Endothelial cell of umbilical vein (primary cell): ENCODE data around the gene MED12L. TPM values are rescaled to one million over a fixed set of nuclear protein-coding genes. Genes with fewer than 3 reads are reported as not detected.

Experiments
- BruUV-seq: library from RNA; stranded (reverse); fragments of 400-500 nt; replicated peaks from 2 replicates; lab custom pipeline; 2021; lab: Mats Ljungman, UMichigan
- CTCF ChIA-PET: fragments of 300-600, 350-600 bp; sonication (Branson Sonifier 250); formaldehyde crosslinking; loops from one replicate; lab custom pipeline; 2021; ENCODE audit warnings: antibody characterized with exemption, inconsistent platforms; lab: Charles Lee
- POLR2A ChIA-PET: fragments of 300-600, 350-600 bp; sonication (Branson Sonifier 250); formaldehyde crosslinking; loops from one replicate; lab custom pipeline; 2021; ENCODE audit warnings: antibody characterized with exemption, inconsistent platforms; lab: Charles Lee
- DNase-seq: peaks from one replicate; pipeline ENCODE4 v3.0.0-alpha.2; 2011; ENCODE audit warnings: low read depth, low spot score
- FAIRE-seq: peaks from 2 replicates; lab custom pipeline; 2011; peaks lifted over from hg19 to GRCh38; lab: Jason Lieb, UNC
- H2AFZ ChIP-seq: 2 replicates; pipeline ENCODE4 v1.6.0; 2012; ENCODE audit warnings: low read depth, low read length, control low read depth, inconsistent platforms
- H3K27ac ChIP-seq: 2 replicates; pipeline ENCODE4 v1.5.1; 2011; ENCODE audit warnings: low read depth, mild to moderate bottlenecking, control low read depth, low read length, moderate library complexity; ENCODE audit not compliant: insufficient read depth
- H3K27me3 ChIP-seq, 2 experiments: 2 replicates each; pipeline versions ENCODE4 v1.6.0 to v1.6.1; 2011; ENCODE audit warnings: low read length in 2 of 2, mixed read lengths in 1 of 2; ENCODE audit not compliant: control insufficient read depth in 2 of 2, insufficient read depth in 2 of 2
- H3K36me3 ChIP-seq, 2 experiments: 2 replicates in 1 of 2; 3 replicates in 1 of 2; pipeline ENCODE4 v1.5.1; 2011; ENCODE audit warnings: low read length in 2 of 2, mild to moderate bottlenecking in 1 of 2, moderate library complexity in 1 of 2; ENCODE audit not compliant: control insufficient read depth in 2 of 2, insufficient read depth in 2 of 2; ENCODE audit errors: extremely low read depth in 1 of 2
- H3K4me1 ChIP-seq: 3 replicates; pipeline ENCODE4 v1.5.1; 2011; ENCODE audit warnings: mild to moderate bottlenecking, low read length; ENCODE audit not compliant: control insufficient read depth, insufficient read depth; ENCODE audit errors: extremely low read depth
- H3K4me2 ChIP-seq: 2 replicates; pipeline ENCODE4 v1.6.1; 2011; ENCODE audit warnings: low read length, control low read depth, mixed read lengths; ENCODE audit not compliant: insufficient read depth
- H3K4me3 ChIP-seq, 3 experiments: fragments of 200-600 bp in 1 of 3; sonication (generic), shearing (Covaris generic) in 1 of 3; replicated peaks in 1 of 3; 2 replicates each; pipeline ENCODE4 v1.5.1; 2011 to 2016; ENCODE audit warnings: control low read depth in 3 of 3, low read length in 3 of 3, mild to moderate bottlenecking in 2 of 3, inconsistent platforms in 1 of 3, low read depth in 1 of 3, moderate library complexity in 1 of 3; ENCODE audit not compliant: insufficient read depth in 1 of 3
- H3K79me2 ChIP-seq: 2 replicates; pipeline ENCODE4 v1.6.0; 2012; ENCODE audit warnings: low read length, inconsistent platforms; ENCODE audit not compliant: control insufficient read depth, insufficient read depth
- H3K9ac ChIP-seq: replicated peaks from 2 replicates; pipeline ENCODE3; 2011; ENCODE audit warnings: low read length, control low read depth; ENCODE audit not compliant: insufficient read depth; ENCODE audit errors: extremely low read depth
- H3K9me1 ChIP-seq: replicated peaks from 3 replicates; pipeline ENCODE4 v1.6.0; 2011; ENCODE audit warnings: mild to moderate bottlenecking, low read length; ENCODE audit not compliant: control insufficient read depth, insufficient read depth; ENCODE audit errors: extremely low read depth
- H3K9me3 ChIP-seq: replicated peaks from 2 replicates; pipeline ENCODE4 v1.5.1; 2012; ENCODE audit warnings: low read length, inconsistent platforms; ENCODE audit not compliant: control insufficient read depth, insufficient read depth
- H4K20me1 ChIP-seq: replicated peaks from 2 replicates; pipeline ENCODE3; 2011; ENCODE audit warnings: mild to moderate bottlenecking, low read length; ENCODE audit not compliant: control insufficient read depth, insufficient read depth; ENCODE audit errors: extremely low read depth
- EZH2 ChIP-seq: IDR thresholded peaks from 2 replicates; pipeline ENCODE4 v1.6.1; 2012; ENCODE audit warnings: borderline replicate concordance, low read depth, mild to moderate bottlenecking, moderate library complexity, low read length, inconsistent platforms; ENCODE audit not compliant: severe bottlenecking
- FOS ChIP-seq: IDR thresholded peaks from 2 replicates; pipeline ENCODE4 v1.6.1; 2011; ENCODE audit warnings: mild to moderate bottlenecking, low read length, moderate library complexity, borderline replicate concordance; ENCODE audit not compliant: insufficient read depth
- GATA2 ChIP-seq: IDR thresholded peaks from 2 replicates; pipeline ENCODE4 v1.7.0; 2011; ENCODE audit warnings: low read depth, mild to moderate bottlenecking, moderate library complexity, mixed read lengths, low read length; ENCODE audit not compliant: insufficient read length, insufficient read depth
- JUN ChIP-seq: IDR thresholded peaks from 2 replicates; pipeline ENCODE4 v1.6.1; 2011; ENCODE audit warnings: borderline replicate concordance, low read depth; ENCODE audit not compliant: insufficient read length, insufficient read depth
- MAX ChIP-seq: IDR thresholded peaks from 2 replicates; pipeline ENCODE4 v1.6.1; 2011; ENCODE audit not compliant: insufficient read depth, insufficient read length
- MYC ChIP-seq: IDR thresholded peaks from one replicate; pipeline ENCODE4 v1.6.1; 2011; ENCODE audit warnings: mild to moderate bottlenecking, low read depth, low read length
- POLR2A ChIP-seq: IDR thresholded peaks from 2 replicates; pipeline ENCODE4 v1.6.1; 2012; ENCODE audit warnings: low read depth, mild to moderate bottlenecking, control low read depth, low read length
- POLR2AphosphoS5 ChIP-seq: IDR thresholded peaks from 2 replicates; pipeline ENCODE4 v1.6.1; 2012; ENCODE audit warnings: low read depth, mild to moderate bottlenecking, control low read depth, low read length, moderate library complexity; ENCODE audit not compliant: insufficient read depth
- dilution Hi-C: fragments of 300-500 bp; cut with MboI; formaldehyde crosslinking; loops from one replicate; pipeline ENCODE4 v1.15.0; 2019; ENCODE audit warnings: low sequenced_read_pairs; ENCODE audit not compliant: extremely low pct_ligation_motif_present
- intact Hi-C: fragments of 100-400 bp; cut with micrococcal nuclease; formaldehyde crosslinking; loops from one replicate; pipeline ENCODE4 v1.10.0; 2022
- polyA plus RNA-seq, 4 experiments: library from polyadenylated mRNA; depleted of rRNA in 3 of 4; stranded (reverse) in 3 of 4; unstranded in 1 of 4; fragments of >200 nt; gene quantifications; 2 replicates each; pipeline versions ENCODE4 v1.2.1 to v1.2.3, GENCODE V29; 2011 to 2012; ENCODE audit warnings: missing spikeins in 1 of 4
- total RNA-seq: library from RNA; stranded (reverse); gene quantifications from 2 replicates; pipeline ENCODE4 v1.2.3, GENCODE V29; 2021
- TF ChIP-seq, protein P1 (sequence below), 2 donors: IDR thresholded peaks; 1 replicate in 1 of 2; 2 replicates in 1 of 2; pipeline ENCODE4 v1.5.1; 2011; ENCODE audit warnings: low read length in 2 of 2, mild to moderate bottlenecking in 2 of 2, moderate library complexity in 2 of 2, control low read depth in 1 of 2, inconsistent platforms in 1 of 2, low read depth in 1 of 2; ENCODE audit not compliant: insufficient read depth in 1 of 2; ENCODE audit errors: extremely low read depth in 1 of 2

The MED12L gene
- total and polyA plus RNA-seq, 2 donors (not counting 3 experiments of a cell fraction or from before 2014, with no cell fraction given) = 0.03 to 0.27 TPM

GRCh38 chr3:151119188-151119587, 33.7 kb downstream of the MED12L start:
- FAIRE-seq = no peak
- no peak for DNase-seq
- Histone ChIP-seq H3K9me3 (no peaks in the 10 kb centered on the region), H3K9me1 (no peaks in the 10 kb centered on the region), H3K9ac (no peak overlapping the region), H3K36me3 (no peaks in the 10 kb centered on the region), H3K4me1 (no peaks in the 10 kb centered on the region), H3K79me2 (no peaks in the 10 kb centered on the region), H2AFZ (no peak overlapping the region), H4K20me1 (no peaks in the 10 kb centered on the region), H3K27ac (no peak overlapping the region), H3K27me3 (no peaks in the 10 kb centered on the region), H3K4me3 (no peak overlapping the region), H3K4me2 (no peak overlapping the region)
- dilution Hi-C loops = no loop called here
- BruUV-seq = no TSS peak
- ChIA-PET CTCF (no interaction called here), POLR2A (no interaction called here)
- intact Hi-C loops = no loop called here
- TF ChIP-seq JUN (no peak), EZH2 (no peak), POLR2A (no peak), POLR2AphosphoS5 (no peak), MYC (no peak), FOS (no peak), GATA2 (no peak), MAX (no peak)
- TF ChIP-seq, protein P1, sequence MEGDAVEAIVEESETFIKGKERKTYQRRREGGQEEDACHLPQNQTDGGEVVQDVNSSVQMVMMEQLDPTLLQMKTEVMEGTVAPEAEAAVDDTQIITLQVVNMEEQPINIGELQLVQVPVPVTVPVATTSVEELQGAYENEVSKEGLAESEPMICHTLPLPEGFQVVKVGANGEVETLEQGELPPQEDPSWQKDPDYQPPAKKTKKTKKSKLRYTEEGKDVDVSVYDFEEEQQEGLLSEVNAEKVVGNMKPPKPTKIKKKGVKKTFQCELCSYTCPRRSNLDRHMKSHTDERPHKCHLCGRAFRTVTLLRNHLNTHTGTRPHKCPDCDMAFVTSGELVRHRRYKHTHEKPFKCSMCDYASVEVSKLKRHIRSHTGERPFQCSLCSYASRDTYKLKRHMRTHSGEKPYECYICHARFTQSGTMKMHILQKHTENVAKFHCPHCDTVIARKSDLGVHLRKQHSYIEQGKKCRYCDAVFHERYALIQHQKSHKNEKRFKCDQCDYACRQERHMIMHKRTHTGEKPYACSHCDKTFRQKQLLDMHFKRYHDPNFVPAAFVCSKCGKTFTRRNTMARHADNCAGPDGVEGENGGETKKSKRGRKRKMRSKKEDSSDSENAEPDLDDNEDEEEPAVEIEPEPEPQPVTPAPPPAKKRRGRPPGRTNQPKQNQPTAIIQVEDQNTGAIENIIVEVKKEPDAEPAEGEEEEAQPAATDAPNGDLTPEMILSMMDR (IDR thresholded peaks at IDR 0.05; ENCODE audit: extremely low read depth in 1 of 2, insufficient read depth in 1 of 2, low read depth in 1 of 2, low read length in 2 of 2) = no peak
